Measurements from ENCODE around the gene GALNT13.

Gene GALNT13

GRCh38 chr2:154223726-154224125, 352.0 kb downstream of the GALNT13 start:
- no peak for DNase-seq

DNA sequence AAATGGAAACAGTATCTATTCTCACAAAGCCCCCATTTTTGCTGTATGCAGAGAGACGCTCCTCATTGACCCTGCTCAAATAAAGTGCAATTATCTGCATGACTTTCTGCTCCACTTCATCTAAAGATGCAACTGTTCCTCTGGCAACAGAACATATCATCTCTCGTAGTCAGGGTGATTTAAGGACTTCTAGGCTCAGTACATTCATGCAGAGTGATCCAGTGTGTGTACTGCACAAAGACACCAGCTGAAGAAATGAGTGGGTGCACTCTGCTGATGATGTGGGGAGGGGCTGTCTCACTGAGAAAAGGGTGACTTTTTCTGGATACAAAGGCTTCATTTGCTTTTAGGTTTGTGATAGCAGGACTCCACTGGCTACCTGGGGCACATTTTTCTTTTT, 355.2 kb downstream of the GALNT13 start:
- DNase-seq = no peak

DNA sequence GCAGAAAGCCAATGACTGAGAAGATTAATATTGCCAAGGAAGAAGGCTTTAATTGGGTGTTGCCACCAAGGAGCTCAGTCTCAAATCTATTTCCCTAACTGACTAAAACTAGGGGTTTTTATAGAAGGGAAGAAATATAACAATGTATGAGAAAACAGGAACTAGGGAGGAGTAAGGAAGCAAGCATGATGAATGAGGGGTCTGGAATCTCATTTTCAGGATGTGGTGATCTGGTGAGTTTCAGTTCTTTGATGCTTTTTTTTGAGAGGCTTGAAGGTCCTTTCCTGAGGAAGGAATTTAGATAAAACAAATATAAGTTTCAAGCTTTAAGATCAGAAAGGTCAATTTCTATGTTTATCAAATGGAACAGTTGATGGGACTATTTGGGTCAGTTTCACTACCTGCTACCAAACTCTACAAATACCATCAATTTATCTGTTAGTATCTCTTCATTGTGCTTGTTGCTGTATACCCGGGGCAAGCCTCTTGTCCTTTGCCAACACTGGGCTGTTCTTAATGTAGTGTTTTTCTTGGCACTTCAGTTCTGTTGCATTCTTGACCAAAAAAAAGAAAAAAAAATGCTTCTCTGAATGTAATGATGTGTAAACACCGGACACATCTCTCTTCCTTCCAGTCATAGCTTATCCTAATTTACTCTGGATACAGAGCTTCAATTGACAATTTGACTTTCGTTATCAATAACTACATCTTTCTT, 357.0 kb downstream of the GALNT13 start:
- no peak for DNase-seq

DNA sequence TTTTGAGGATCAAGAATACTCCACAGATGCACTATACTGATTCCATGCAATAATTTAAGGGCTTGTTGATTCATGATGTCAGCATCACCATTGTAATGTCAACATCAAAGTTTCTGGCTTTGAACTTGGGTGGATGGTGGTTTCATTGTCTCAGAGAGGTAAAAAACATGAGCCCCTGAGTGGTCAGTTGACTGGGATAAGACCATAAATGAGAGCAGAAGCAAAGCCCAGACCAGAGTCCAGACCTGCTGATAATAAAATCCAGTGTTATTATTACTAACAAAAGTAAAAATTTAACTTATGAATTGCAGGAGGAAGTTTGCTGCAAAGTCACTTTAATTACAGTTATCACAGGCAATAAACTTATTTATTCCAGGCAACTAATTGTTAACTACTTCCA, 358.2 kb downstream of the GALNT13 start:
- no peak for DNase-seq

GRCh38 chr2:154231021-154231420, 359.3 kb downstream of the GALNT13 start:
- no peak for DNase-seq

GRCh38 chr2:154233231-154233630, 361.5 kb downstream of the GALNT13 start:
- no peak for DNase-seq

GRCh38 chr2:154238252-154238651, 366.5 kb downstream of the GALNT13 start:
- no peak for DNase-seq

- no peak for DNase-seq
Measured at GRCh38 chr2:154240316-154240715, 368.6 kb downstream of the GALNT13 start.

- DNase-seq = no peak
Measured at GRCh38 chr2:154240921-154241379, 369.2 kb downstream of the GALNT13 start.

GRCh38 chr2:154242687-154243086, 371.0 kb downstream of the GALNT13 start:
- DNase-seq = no peak

GRCh38 chr2:154243685-154244084, 372.0 kb downstream of the GALNT13 start:
- DNase-seq = no peak

DNA sequence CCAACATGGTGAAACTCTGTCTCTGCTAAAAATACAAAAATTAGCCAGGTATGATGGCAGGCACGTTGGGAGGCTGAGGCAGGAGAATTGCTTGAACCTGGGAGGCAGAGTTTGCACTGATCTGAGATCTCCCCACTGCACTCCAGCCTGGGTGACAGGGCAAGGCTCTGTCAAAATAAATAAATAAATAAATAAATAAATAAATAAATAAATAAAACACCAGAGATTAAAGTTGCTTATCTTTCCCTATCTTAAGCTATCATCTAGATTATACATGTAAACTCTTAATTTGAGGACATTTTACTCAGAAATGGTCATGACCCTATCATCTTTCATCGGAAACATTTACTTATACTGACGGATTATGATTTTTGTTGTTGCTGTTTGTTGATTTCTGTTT, 373.2 kb downstream of the GALNT13 start:
- no peak for DNase-seq

DNA sequence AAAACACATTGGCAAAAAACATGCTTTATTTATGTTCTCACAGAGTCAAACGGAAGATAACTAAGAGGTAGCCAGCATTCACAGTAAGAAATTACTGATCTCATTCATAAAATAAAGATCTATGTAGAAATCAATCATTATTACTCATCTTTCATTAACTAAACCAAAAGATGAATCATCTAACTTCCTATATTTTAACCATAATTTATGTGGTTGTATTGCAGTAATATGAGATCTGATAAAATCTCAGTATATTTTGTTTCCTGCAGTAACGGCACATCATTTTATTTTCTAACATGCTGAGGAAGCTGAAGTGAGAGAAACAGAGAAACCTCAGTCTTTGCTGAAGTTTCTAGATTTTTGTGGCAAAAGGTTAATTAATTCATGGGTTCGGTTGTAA, 375.8 kb downstream of the GALNT13 start:
- no peak for DNase-seq

- no peak for DNase-seq
Measured at GRCh38 chr2:154256136-154256535, 384.4 kb downstream of the GALNT13 start.

DNA sequence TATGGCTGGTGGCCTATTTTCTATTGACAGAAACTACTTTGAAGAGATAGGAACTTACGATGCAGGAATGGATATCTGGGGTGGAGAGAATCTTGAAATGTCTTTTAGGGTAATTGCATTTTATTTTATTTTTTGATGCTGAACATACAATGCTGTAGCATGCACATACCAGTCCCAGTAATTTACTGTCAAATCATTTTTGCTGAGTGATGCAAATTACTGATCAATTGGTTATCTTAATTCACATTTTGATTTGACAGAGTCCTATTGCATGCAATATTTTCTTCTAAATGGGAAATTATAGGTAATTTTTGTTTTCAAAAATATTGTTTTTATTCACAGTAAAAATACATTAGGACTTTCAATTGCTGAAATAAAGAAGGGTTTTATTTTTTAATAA, 387.3 kb downstream of the GALNT13 start:
- DNase-seq = no peak

DNA sequence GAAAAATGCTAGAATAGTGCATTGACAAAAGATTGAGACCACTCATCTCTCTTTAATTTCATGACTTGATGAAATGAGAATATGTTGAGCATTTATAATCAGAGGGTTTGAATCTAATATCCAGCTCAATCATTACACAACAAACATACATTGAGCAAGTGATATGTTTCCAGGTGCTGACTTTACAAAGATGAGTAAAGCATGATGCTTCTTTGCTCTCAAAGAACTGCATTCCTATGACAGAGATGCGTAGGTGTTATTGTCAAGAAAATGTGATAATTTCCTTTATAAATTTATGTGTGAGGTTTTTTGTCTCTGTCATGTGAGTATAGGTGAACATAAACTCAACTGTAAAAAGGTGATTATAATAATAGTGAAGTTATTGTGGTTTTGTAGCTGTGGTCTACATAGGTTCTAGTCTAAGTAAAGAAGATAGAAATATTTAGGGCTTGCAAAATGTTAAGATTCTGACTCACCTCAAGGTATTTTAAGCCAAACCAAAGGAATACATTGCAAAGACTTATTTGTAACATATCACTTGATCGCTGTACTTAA, 389.8 kb downstream of the GALNT13 start:
- no peak for DNase-seq

DNA sequence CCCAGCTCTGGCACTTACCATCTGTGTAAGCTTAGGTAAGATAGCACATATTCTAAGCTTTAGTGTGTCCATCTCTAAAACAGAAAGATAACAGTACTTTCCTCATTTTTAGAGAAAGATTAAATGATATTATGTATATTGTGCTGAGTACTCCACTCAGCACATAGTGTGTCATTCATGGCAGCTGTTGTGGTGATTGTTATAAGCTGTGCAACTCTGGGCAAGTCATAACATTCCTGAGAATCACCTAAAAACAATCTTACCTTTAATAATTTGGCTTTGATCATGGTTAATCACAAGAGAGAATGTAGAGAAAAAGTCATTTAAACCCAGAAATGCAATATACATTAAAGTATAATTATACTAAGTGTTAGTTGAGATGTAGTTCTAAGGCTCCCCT, 391.5 kb downstream of the GALNT13 start:
- no peak for DNase-seq

GRCh38 chr2:154264024-154264423, 392.3 kb downstream of the GALNT13 start:
- no peak for DNase-seq

GRCh38 chr2:154267983-154268382, 396.3 kb downstream of the GALNT13 start:
- DNase-seq = no peak

DNA sequence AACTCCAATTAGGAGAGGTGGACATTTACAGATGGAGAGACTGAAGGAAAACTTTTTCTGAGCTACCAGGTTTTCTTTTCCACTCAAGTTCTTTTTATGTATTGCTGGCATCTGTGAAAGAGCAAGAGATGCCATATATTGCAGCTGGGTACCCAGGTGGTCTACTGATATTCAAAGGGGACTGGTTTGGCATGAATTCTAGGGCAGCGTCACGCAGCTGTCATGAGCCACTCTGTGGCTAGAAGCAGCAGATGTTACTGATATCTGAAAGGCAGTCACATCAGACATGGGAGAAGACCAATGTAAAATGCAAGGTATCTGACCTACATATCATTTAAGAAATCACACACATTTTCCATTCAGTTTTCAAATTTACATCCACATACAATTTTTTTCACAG, 408.8 kb downstream of the GALNT13 start:
- no peak for DNase-seq

DNA sequence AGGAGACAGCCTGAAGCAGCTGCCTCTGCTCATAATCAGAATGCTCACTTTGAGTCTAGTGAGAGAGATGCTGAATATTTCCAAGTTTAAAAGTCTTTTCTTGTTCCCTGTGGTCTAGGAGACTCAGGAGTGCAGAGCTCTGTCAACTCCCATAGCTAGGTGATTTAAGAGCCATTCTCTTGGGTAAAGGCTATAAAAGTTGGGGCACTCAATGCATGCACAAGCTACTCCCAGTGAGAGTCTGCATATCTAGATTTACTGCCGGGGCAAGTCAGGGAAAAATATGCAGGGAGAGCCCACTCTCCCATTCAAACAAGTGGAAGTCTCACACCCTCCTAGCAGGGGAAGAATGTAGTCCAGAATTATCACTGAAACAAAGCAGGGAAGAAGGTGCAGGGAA, 418.1 kb downstream of the GALNT13 start:
- no peak for DNase-seq

GRCh38 chr2:154291511-154291910, 419.8 kb downstream of the GALNT13 start:
- DNase-seq = no peak

DNA sequence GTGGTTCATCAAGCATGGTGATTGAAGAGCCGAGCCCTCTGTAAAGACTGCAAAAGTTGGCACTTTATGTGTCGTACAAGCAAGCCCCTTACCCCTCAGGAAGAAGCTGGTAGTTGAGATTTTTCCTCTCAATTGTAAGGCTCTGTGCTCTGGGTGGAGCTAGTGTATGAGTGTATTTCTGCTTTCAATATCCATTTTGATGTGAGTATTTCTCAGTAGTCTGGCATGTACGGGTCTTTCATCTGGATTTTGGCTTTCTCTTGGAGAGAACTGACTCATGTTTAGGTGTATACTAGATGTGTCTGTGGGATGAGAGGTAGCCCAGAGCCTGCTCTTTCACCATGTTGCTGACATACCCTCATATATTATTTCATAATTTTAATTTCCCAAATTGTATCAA, 420.2 kb downstream of the GALNT13 start:
- no peak for DNase-seq

DNA sequence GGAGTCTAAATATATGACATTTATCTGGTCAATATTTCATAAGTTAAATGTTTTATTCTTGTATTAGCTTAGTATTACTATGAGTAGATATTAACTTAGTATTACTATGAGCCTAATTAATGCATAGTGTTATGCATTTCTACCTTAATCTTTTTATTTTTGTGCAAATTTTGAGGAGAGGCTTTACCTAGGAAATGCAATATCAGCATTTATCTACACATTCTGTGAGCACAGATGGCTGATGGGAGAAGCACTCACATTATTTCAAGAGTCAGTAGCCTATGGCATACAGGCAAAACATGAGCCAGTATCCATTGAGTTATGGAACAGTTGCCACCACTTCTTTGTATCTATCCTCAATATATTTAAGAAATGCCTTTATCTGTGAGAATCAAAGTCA, 422.1 kb downstream of the GALNT13 start:
- no peak for DNase-seq
